Fibroblast of peridontal ligament (primary cell): Measurements from ENCODE around the gene SMARCD2.

Experiments used
- DNase-seq: peaks from one replicate; pipeline ENCODE4 v3.0.0-alpha.2; 2010; ENCODE audit errors: extremely low read depth

The SMARCD2 gene

DNA sequence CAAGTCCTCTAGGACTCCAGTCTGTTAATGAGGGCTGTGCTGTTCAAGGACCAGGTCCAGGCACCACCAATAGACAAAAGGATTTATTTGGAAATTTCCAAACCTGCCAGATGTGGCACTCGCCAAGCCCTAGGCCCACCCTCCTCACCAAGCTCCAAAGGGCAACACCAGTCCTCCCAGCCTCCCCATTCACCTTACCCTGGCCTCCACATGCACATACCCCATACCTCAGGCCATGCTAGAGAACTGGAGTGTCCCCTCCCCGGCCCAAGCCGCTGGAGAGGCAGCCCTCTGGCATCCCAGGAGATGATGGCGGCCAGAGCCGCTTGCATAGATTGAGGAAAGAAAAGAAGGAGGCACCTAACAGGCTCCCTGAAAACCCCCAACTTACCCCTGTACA lies 10.5 kb downstream of the SMARCD2 start:
- DNase-seq: no peak

GRCh38 chr17:63831505-63831904 lies 11.0 kb downstream of the SMARCD2 start:
- DNase-seq: no peak

DNA sequence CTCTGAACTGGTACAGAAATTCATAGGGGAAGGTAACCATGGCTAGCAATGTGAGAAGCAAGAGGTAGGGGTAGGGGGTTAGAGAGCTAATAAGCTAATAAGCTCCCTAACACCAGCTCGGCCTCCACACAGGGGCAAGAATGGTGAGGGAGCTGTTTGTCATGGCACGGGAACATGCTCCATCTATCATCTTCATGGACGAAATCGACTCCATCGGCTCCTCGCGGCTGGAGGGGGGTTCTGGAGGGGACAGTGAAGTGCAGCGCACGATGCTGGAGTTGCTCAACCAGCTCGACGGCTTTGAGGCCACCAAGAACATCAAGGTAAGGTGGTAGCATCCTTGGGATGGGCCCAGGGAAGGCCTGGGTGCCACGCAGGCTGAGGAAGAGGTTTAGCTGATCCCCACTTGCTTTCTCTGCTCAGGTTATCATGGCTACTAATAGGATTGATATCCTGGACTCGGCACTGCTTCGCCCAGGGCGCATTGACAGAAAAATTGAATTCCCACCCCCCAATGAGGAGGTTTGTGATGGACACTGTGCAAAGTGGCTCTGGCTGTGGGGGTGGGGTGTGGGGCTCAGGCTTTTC lies 11.5 kb downstream of the SMARCD2 start:
- no peak for DNase-seq

DNA sequence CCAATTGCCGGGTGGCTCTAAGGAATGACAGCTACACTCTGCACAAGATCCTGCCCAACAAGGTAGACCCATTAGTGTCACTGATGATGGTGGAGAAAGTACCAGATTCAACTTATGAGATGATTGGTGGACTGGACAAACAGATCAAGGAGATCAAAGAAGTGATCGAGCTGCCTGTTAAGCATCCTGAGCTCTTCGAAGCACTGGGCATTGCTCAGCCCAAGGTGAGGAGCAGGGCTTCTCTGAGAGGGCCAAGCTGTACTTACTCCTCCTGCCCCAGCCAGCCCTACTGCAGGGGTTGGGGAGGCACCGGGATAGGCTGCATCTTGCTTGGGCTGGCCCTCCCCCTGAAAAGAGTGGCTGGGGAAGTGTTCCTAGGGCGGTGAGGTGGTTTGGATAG lies 12.2 kb downstream of the SMARCD2 start:
- DNase-seq: no peak

DNA sequence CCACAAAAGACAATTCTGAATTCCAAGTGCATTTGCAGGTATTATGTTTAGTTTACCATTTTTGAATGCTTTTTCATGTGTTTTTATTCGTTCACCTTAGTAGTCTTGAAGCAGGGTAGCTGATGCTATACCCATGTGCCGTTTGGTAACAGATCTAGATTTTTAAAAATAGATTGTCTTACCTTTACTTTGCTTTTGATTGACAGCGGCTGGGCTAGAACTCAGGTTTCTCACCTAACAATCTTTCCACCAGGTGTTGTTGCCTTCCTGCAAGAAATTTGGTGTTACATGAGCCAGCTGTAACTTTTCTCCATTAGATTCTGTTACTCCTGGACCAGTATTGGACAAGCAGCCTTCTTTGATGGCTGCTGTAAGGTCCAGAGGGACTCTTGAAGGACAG lies 13.5 kb downstream of the SMARCD2 start:
- no peak for DNase-seq

- no peak for DNase-seq
Measured at GRCh38 chr17:63827801-63828221, 14.7 kb downstream of the SMARCD2 start.

DNA sequence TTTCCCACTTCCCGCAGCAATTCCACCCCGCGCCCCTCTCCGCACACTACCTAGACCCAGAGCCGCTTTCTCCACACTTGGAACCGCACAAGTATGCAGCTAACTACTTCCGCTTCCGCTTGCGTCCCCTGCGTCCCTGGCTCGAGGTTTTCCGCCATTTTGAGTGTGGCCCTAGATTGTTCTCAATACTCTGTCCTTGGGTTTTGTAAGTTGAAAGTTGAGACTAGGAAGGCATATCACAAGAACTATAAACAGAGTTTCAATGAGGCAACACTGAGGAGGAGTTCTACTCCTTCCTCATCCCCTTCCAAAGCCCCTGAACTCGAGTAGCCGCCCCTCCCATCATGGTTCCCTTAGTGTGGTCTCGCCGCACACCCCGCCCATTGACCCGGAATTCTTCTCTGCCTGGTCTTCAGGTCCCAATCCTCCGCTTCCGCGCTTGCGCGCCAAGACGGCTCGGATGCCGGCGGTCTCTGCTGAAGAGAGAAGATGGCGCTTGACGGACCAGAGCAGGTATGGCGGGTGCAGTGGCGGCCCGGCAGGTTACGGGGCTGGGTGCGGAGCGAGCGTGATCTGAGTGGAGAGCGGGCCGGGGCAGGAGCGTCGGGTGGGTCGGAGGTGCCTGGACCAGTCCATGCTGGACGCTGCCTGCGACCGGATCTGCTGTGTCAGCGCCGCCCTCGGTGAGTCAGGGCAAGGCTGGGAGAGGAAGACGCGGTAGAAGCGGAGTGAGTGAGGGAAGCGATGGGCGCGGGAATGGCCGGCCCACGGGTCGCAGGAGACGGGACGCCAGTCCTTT lies 15.3 kb downstream of the SMARCD2 start, which contains the start of the genes FTSJ3 and PSMC5:
Gene FTSJ3, minus strand, starts transcription at position 662 of the 799 bp plus-strand sequence. CDS start 761 bp downstream, outside the sequence.
Gene PSMC5, plus strand, starts transcription at position 430 of the 799 bp plus-strand sequence. Its CDS starts 60 bp downstream, at position 490.
- peak; percentile 95 for DNase-seq

GRCh38 chr17:63826468-63827001 lies 15.9 kb downstream of the SMARCD2 start:
- no peak for DNase-seq

DNA sequence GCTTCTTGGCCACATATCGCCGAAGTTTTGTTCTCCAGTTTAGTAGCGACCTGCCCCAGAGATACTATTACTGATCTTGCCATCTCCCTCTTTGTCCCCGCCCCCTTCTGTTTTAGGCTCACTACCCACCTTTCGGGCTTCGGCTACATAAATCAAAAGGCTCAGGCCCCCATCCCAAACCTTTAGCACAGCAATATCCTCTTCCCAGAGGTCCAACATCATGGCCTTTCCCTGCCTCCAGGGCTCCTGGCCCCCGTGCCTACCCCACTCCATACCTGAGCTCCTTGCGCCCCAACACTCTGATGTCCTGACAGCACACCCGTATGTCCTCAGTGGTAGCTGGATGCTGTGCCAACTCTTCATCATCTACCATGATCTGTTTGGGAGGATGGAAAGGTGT lies 18.1 kb downstream of the SMARCD2 start:
- no peak for DNase-seq

DNA sequence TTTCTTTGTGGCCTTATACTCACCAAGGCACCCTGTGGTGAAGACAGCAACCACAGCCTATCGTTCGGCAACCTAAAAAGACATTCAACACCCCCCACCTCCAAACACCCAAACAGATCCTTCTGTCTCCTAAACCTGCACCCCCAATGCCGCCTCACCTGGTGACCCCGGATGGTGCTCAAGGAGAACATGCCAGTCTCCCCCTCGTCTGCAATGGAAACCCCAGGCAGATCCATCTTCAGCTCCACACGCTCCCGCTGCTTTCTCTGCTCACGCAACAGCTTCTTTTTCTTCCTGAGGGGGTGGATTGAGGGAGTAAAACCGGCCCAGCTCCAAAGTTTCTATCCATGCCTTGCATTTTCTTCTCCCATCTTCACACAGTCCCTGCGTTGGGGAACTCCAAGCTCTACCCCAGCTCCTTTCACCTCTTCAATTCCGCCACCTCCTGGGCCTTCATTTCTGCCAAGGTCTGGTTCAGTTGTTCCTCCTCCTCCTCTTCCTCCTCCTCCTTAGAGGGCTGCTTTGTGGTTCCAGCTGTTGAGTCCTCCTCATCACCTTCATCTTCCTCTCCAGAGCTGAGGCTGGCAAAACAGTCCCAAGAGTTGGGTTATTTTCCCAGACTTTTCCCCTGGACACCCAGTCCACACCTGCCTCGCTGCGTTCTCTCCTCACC lies 18.7 kb downstream of the SMARCD2 start:
- no peak for DNase-seq

GRCh38 chr17:63822537-63822936 lies 19.9 kb downstream of the SMARCD2 start:
- no peak for DNase-seq

GRCh38 chr17:63821804-63822203 lies 20.7 kb downstream of the SMARCD2 start:
- no peak for DNase-seq

- DNase-seq: no peak
Measured at GRCh38 chr17:63820963-63821561, 21.4 kb downstream of the SMARCD2 start.

- DNase-seq: no peak
Measured at GRCh38 chr17:63819585-63820537, 22.6 kb downstream of the SMARCD2 start.

GRCh38 chr17:63819131-63819530 lies 23.4 kb downstream of the SMARCD2 start:
- DNase-seq: no peak

DNA sequence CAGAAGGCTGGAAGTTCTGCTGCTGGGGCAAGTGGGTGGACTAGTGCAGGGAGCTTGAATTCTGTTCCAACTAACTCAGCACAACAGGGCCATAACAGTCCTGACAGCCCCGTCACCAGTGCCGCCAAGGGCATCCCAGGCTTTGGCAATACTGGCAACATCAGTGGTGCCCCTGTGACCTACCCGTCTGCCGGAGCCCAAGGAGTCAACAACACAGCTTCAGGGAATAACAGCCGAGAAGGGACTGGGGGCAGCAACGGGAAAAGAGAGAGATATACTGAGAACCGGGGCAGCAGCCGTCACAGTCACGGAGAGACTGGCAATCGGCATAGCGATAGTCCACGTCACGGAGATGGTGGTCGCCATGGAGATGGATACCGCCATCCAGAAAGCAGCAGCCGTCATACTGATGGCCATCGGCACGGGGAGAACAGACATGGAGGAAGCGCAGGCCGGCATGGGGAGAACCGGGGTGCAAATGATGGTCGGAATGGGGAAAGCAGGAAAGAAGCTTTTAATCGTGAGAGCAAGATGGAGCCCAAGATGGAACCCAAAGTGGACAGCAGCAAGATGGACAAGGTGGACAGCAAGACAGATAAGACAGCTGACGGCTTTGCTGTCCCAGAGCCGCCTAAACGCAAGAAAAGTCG lies 24.6 kb downstream of the SMARCD2 start:
- DNase-seq: no peak

DNA sequence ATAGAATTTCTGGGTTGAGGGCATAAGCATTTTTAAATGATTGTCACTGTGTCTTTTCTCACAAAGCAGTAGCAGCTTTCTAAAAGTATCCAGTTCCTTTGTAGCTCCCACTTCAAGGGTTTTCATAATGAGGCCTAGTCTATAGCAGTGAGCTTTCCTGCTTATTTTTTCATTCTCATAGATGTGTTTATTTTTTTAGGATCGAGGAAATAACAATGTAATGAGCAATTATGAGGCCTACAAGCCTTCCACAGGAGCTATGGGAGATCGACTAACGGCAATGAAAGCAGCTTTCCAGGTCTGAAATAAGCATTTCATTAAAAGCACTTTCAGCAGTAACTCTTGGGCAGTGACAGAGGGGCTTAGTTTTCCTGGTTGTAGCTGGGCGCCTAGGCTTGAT lies 25.8 kb downstream of the SMARCD2 start:
- peak; percentile 33 for DNase-seq

GRCh38 chr17:63816123-63816522 lies 26.4 kb downstream of the SMARCD2 start:
- DNase-seq: no peak

- no peak for DNase-seq
Measured at GRCh38 chr17:63809970-63810369, 32.5 kb downstream of the SMARCD2 start.

- DNase-seq: peak; percentile 15
Measured at GRCh38 chr17:63805591-63805990, 36.9 kb downstream of the SMARCD2 start.
